ENCODE results near the gene MAP3K20. TPM values are rescaled to one million over a fixed set of nuclear protein-coding genes. Genes with fewer than 3 reads are reported as not detected.
"Not testable (repeated sequence)": the region's sequence is repeated elsewhere in the genome, so short reads cannot be mapped to it uniquely, and the experiment has no call there.

The MAP3K20 gene
- total RNA-seq, 4 donors from 2014 or later: 24.7 to 40.2 (median 33.8) TPM

- H3K27ac ChIP-seq: no peak overlapping the region
- WGBS, 2 donors (ENCODE audit: low coverage in 1 of 2): 71 to 91% methylated on average over 3 of the region's 3 CpGs
- H3K4me3 ChIP-seq: no peak overlapping the region
- H3K36me3 ChIP-seq: no peaks in the 10 kb centered on the region
- H3K27me3 ChIP-seq: no peaks in the 10 kb centered on the region
- TF ChIP-seq POLR2A (IDR thresholded peaks at IDR 0.05): no peak
- no peak for TF ChIP-seq EP300 (IDR thresholded peaks at IDR 0.05; ENCODE audit: low read depth)
- TF ChIP-seq, protein P1, sequence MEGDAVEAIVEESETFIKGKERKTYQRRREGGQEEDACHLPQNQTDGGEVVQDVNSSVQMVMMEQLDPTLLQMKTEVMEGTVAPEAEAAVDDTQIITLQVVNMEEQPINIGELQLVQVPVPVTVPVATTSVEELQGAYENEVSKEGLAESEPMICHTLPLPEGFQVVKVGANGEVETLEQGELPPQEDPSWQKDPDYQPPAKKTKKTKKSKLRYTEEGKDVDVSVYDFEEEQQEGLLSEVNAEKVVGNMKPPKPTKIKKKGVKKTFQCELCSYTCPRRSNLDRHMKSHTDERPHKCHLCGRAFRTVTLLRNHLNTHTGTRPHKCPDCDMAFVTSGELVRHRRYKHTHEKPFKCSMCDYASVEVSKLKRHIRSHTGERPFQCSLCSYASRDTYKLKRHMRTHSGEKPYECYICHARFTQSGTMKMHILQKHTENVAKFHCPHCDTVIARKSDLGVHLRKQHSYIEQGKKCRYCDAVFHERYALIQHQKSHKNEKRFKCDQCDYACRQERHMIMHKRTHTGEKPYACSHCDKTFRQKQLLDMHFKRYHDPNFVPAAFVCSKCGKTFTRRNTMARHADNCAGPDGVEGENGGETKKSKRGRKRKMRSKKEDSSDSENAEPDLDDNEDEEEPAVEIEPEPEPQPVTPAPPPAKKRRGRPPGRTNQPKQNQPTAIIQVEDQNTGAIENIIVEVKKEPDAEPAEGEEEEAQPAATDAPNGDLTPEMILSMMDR (IDR thresholded peaks at IDR 0.05): no peak
- no peak for TF ChIP-seq POLR2AphosphoS5 (IDR thresholded peaks at IDR 0.05)
- in situ Hi-C loops (cut with MboI; ENCODE audit: low pct_ligation_motif_present in 1 of 4, low pct_unique_long_range_greater_than_20kb in 1 of 4, low sequenced_read_pairs in 3 of 4) (no loop called here), intact Hi-C loops (cut with DNase I; ENCODE audit: low total_unique reads) (no loop called here)
- H3K4me1 ChIP-seq: peaks cover 0 to 7% (median 0%) of the 10 kb centered on the region in 4 donors
- no peak for DNase-seq
- H3K9me3 ChIP-seq: no peaks in the 10 kb centered on the region
These were observed 203.3 kb downstream of the MAP3K20 start for GRCh38 chr2:173278794-173279526.

DNA sequence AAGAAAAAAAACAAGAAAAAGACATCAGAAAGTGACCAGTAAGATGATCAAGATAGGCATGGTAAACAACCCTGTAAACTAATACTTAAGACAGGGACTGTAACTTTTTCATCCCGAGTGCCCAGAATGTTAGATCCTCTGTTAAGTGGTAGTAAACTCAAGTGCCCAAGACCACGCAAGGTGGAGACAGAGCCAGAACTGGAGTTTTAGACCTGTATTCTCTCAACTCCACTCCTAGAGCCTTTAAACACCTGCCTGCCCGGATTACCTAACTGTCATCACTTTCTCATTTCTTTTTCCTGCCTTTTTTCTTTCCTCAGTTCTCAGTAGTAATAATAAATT lies 203.9 kb downstream of the MAP3K20 start:
- H3K27ac ChIP-seq: no peak overlapping the region
- intact Hi-C loops (cut with DNase I; ENCODE audit: low total_unique reads): no loop called here
- TF ChIP-seq POLR2A (IDR thresholded peaks at IDR 0.05) (no peak), POLR2AphosphoS5 (IDR thresholded peaks at IDR 0.05) (no peak), EP300 (IDR thresholded peaks at IDR 0.05; ENCODE audit: low read depth) (no peak)
- TF ChIP-seq, protein P1 (IDR thresholded peaks at IDR 0.05): no peak
- H3K4me1 ChIP-seq: peaks cover 0 to 7% (median 0%) of the 10 kb centered on the region in 4 donors
- in situ Hi-C loops (cut with MboI; ENCODE audit: low pct_ligation_motif_present in 1 of 4, low pct_unique_long_range_greater_than_20kb in 1 of 4, low sequenced_read_pairs in 3 of 4): no loop called here
- H3K27me3 ChIP-seq: no peaks in the 10 kb centered on the region
- H3K9me3 ChIP-seq: no peaks in the 10 kb centered on the region
- DNase-seq: no peak
- 44 to 46% methylated on average over 3 of the region's 3 CpGs for WGBS, 2 donors (ENCODE audit: low coverage in 1 of 2)
- H3K36me3 ChIP-seq: no peaks in the 10 kb centered on the region
- H3K4me3 ChIP-seq: no peak overlapping the region

GRCh38 chr2:173280853-173281252 lies 205.2 kb downstream of the MAP3K20 start:
- TF ChIP-seq, protein P1 (IDR thresholded peaks at IDR 0.05): no peak
- no peak for TF ChIP-seq POLR2A (IDR thresholded peaks at IDR 0.05)
- no peak for TF ChIP-seq EP300 (IDR thresholded peaks at IDR 0.05; ENCODE audit: low read depth)
- no peak for TF ChIP-seq POLR2AphosphoS5 (IDR thresholded peaks at IDR 0.05)
- in situ Hi-C loops (cut with MboI; ENCODE audit: low pct_ligation_motif_present in 1 of 4, low pct_unique_long_range_greater_than_20kb in 1 of 4, low sequenced_read_pairs in 3 of 4): no loop called here
- H3K27me3 ChIP-seq: no peaks in the 10 kb centered on the region
- no peak for DNase-seq
- intact Hi-C loops (cut with DNase I; ENCODE audit: low total_unique reads): no loop called here
- H3K4me1 ChIP-seq: peaks cover 0 to 7% (median 0%) of the 10 kb centered on the region in 4 donors
- H3K4me3 ChIP-seq: no peak overlapping the region
- no peaks in the 10 kb centered on the region for H3K36me3 ChIP-seq
- WGBS, 2 donors (ENCODE audit: low coverage in 1 of 2): 74 to 86% methylated on average over 8 to 11 of the region's 11 CpGs
- H3K27ac ChIP-seq: no peak overlapping the region
- no peaks in the 10 kb centered on the region for H3K9me3 ChIP-seq

DNA sequence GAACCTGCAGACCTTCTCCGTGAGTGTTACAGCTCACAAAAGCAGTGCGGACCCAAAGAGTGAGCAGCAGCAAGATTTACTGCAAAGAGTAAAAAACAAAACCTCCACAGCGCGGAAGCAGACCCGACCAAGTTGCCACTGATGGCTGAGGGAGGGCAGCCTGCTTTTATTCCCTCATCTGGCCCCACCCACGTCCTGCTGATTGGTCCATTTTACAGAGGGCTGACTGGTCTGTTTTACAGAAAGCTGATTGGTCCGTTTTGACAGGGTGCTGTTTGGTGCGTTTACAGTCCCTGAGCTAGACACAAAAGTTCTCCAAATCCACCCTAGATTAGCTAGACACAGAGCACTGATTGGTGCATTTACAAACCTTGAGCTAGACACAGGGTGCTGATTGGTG lies 206.3 kb downstream of the MAP3K20 start:
- H3K9me3 ChIP-seq; in situ Hi-C loops (cut with MboI; ENCODE audit: low pct_ligation_motif_present in 1 of 4, low pct_unique_long_range_greater_than_20kb in 1 of 4, low sequenced_read_pairs in 3 of 4); H3K4me3 ChIP-seq; intact Hi-C loops (cut with DNase I; ENCODE audit: low total_unique reads); H3K36me3 ChIP-seq; H3K27ac ChIP-seq; H3K27me3 ChIP-seq; H3K4me1 ChIP-seq; DNase-seq: not testable (repeated sequence)
- 86% methylated on average over 8 of the region's 8 CpGs; no CpG with 5 or more reads in 1 of the 2 donors for WGBS, 2 donors (ENCODE audit: low coverage in 1 of 2)

All from transverse colon (tissue), 4 donors.